HG03521 (cell line): ENCODE data around the gene PIP4K2C.
"Not testable (repeated sequence)": the region's sequence is repeated elsewhere in the genome, so short reads cannot be mapped to it uniquely, and the experiment has no call there.

ENCODE experiments used
- ATAC-seq: cut with Tn5 transposase; IDR thresholded peaks from one replicate; pipeline ENCODE4 v1.9.1; 2021; ENCODE audit warnings: mild to moderate bottlenecking, moderate library complexity; ENCODE audit not compliant: unreplicated experiment

Gene PIP4K2C

GRCh38 chr12:57632073-57632957, 41.3 kb downstream of the PIP4K2C start:
- no peak for ATAC-seq

GRCh38 chr12:57632958-57633840, 42.2 kb downstream of the PIP4K2C start, which contains the start of gene B4GALNT1:
Gene B4GALNT1 (minus strand): TSS chr12:57633201. CDS start chr12:57632132, 1,069 bp downstream.
- ATAC-seq, result no peak

- not testable (repeated sequence) for ATAC-seq
These were observed 45.7 kb downstream of the PIP4K2C start for GRCh38 chr12:57636731-57637130.

- ATAC-seq, result no peak
These were observed 46.4 kb downstream of the PIP4K2C start for GRCh38 chr12:57637364-57637763.

- no peak for ATAC-seq
These were observed 47.1 kb downstream of the PIP4K2C start for GRCh38 chr12:57638096-57638495.

GRCh38 chr12:57640175-57641042, 49.4 kb downstream of the PIP4K2C start:
- ATAC-seq, result no peak

- no peak for ATAC-seq
These were observed 50.9 kb downstream of the PIP4K2C start for GRCh38 chr12:57641699-57642442.

- ATAC-seq, result not testable (repeated sequence)
These were observed 55.1 kb downstream of the PIP4K2C start for GRCh38 chr12:57645990-57646658.

GRCh38 chr12:57646659-57647049, 55.7 kb downstream of the PIP4K2C start:
- ATAC-seq, result not testable (repeated sequence)
